HG03432 (cell line): ENCODE results near the gene KAZN.

Experiments used
- ATAC-seq: cut with Tn5 transposase; IDR thresholded peaks from one replicate; pipeline ENCODE4 v1.9.1; 2021; ENCODE audit warnings: mild to moderate bottlenecking, moderate library complexity; ENCODE audit not compliant: unreplicated experiment

Gene KAZN

DNA sequence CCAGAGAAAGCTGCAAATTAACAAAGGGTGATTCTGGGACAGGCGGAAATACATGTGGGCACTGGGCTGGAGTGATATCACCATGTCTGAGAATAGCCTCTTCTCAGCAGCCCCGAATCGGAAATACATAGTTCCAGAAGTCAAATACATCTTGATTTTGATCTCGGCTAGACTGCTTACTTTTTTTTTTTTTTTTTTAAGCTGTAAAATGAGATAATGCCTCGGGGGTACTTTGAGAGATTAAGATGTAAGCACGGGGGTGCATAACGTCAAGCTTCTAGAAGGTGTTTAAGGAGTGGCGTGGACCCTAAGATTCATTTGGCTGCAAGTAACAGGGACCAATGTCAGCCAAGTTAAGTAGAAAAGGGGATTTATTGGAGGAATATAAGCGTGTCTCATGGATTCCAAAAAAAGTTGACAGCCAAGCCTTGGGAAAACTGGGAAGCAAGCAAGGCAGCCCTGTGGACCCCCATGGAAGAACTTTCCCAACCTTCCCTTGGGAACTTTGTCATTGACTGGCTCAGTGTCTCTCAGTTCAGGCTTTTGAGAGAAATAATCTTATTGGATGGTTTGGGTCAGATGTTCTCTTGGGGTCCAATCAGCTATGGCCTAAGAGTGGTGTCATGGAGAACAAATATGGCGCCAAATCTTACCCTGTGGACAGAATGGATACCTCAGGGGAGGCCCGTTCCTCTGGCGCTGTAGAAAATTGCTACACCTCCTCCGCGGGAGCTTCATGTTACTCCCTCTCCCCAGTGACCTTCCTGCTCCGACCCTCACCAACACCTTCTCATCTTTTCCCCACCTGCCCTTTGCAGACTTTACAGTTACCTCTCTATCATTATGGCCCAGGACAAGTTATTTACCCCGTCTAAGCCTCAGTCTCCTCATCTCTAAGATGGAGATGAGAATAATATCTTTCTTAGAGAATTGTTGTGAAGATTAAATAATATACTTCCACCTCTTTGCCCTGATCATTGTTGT is 186.6 kb downstream of the KAZN start:
- no peak for ATAC-seq

- ATAC-seq, result no peak
Observed at GRCh38 chr1:14786109-14786675, 187.7 kb downstream of the KAZN start.

- ATAC-seq, result no peak
Observed at GRCh38 chr1:14786681-14787080, 188.2 kb downstream of the KAZN start.

GRCh38 chr1:14787604-14788003 is 189.1 kb downstream of the KAZN start:
- ATAC-seq, result no peak

DNA sequence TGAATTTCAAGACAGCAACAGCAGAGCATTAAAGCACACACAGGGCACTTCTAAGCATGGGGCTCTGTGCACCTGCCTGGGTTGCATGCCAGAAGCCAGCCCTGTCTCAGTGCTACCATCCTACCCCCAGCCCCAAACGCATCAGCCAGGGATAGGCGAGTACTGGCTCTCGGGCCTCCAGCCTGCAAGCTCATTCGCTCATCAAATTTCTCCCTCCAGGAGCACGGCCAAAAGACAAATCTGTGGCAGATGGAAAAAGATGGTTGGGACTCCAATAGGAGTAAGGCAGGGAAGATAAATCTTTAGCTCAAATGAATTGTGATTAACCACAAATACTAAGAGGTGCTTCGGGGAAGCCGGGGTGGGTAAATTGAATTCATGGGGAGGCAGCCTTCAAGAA is 189.6 kb downstream of the KAZN start:
- ATAC-seq, result no peak

DNA sequence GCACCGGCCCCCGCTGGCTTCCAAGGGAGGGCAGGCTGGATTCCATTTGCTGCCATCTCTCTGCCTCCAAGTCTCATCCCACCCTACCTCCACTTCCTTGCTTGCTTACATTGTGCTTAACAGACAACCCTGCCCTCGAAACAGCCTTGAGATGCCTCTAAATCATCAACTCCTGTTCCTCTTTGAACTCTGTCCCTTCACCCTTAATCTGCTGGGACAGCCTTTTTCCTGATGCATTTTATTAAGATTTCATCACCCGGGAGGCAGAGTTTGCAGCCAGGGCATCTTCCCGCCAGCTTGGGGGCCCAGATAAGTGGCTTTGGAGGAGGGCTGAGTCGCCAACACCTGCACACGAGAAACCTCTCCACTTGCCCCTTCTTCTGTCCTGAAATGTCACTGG is 192.5 kb downstream of the KAZN start:
- no peak for ATAC-seq

GRCh38 chr1:14791654-14792053 is 193.2 kb downstream of the KAZN start:
- ATAC-seq, result no peak

DNA sequence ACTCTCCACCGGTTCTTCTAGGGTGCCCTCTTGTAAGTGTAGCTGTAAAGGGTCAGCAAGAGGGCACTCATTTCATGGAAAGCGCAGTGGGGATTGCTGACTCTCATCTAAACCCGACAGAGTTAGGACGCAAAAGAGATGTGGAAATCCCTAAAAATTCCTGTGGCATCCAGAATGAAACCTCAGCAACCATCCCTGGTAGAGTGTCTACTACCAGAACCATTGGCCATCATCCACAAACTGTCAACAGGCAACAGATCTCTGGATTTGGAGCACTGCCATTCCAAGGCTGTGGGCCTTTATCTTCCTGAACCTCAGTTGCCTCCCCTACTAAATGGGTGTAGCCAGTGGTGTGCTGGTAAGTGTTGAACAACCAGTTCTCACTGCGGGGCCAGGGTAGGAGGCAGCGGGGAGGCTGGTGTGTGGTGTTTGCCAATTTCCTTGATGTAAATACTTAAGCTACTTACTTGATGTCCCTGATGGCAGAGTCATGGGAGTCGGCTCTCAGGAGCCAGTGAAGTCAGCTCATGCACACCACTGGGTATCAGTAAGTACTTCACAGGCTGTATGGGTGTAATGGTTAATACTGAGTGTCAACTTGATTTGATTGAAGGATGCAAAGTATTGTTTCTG is 195.8 kb downstream of the KAZN start:
- no peak for ATAC-seq

DNA sequence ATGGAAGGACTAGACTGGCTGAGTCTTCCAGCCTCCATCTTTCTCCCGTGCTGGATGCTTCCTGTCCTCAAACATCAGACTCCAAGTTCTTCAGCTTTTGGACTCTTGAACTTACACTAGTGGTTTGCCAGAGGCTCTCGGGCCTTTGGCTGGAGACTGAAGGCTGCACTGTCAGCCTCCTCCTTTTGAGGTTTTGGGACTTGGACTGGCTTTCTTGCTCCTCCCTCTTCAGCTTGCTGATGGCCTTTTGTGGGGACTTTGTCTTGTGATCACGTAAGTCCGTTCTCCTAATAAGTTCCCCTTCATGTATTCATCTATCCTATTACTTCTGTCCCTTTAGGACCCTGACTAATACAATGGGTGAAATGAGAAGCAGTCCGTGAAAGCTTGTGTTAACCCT is 196.4 kb downstream of the KAZN start:
- no peak for ATAC-seq

DNA sequence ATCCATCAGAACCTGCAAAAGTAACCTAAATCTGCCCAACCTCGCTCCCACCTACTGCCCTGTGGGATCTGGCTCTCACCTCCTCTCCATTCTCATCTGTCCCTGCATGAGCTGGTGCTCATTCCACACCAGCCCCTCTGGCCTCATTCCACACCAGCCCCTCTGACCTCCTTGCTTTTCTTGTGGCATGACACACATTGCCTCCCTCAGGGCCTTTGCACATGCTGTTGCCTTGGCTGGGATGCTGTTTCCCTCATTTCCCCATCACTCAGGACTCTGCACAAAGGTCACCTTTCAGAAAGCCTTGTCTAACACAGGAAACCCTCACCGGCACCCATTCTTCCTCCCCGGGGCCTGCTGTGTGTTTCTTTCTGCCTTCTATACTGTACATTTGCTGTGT is 197.1 kb downstream of the KAZN start:
- ATAC-seq, result no peak

- ATAC-seq, result no peak
Observed at GRCh38 chr1:14800014-14800413, 201.5 kb downstream of the KAZN start.

GRCh38 chr1:14800500-14801076 is 202.1 kb downstream of the KAZN start:
- ATAC-seq, result no peak

DNA sequence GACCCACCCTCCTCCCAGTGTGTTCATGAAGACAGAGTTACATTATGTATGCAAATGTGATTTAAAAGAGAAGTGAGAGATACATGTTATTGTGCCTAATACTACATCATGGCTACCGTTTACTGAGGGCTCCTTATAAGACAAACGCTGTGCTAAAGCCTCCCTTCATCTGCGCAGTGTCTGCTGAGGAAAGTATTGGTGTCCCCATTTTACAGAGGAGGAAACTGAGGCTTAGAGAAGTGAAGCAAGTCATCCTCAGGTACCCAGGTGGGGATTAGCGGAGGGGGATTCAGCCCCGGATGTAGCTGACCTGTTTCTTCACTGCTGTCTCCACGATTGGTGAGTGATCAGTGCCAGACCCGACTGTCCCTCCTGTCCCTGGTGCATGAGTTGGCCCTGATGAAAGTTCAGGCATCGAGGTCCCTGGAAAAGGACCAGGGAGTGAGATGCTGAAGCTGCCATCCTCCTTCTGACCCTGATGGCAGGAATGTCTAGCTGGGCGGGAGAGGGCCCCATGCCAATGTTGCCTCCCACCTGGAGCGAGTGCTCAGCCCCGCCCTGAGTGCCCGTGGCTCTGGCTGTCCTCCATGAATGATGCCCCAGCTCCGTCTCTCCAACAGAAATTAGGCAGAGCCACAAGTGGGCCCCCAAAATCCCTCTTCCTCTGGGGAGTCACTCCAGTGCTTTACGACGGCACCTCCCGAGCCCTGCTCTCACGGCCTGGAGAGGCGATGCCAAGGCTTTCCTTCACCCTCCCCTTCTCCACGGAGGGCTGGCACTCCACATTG is 204.7 kb downstream of the KAZN start:
- ATAC-seq, result no peak

- ATAC-seq, result no peak
Observed at GRCh38 chr1:14804626-14805025, 206.1 kb downstream of the KAZN start.

DNA sequence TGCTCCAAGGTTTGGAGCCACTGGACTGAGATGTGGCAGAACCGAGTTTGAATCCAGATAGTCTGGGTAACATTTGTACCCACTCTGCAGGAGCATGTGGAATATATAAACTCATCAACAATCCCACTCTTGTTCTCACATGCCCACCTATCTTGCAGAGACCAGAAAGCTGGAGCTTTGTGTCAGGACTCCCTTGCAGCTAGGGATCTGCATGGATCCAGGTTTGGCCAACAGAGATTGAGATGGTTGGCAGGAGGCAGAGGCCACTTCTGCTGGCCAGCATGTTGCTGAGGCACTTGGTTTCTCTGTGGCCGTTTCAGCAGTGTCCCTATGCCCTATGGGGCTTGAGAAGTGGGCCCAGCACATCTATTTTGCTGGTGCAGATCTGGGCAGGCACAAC is 208.3 kb downstream of the KAZN start:
- ATAC-seq, result no peak

- no peak for ATAC-seq
Observed at GRCh38 chr1:14808768-14809167, 210.3 kb downstream of the KAZN start.

DNA sequence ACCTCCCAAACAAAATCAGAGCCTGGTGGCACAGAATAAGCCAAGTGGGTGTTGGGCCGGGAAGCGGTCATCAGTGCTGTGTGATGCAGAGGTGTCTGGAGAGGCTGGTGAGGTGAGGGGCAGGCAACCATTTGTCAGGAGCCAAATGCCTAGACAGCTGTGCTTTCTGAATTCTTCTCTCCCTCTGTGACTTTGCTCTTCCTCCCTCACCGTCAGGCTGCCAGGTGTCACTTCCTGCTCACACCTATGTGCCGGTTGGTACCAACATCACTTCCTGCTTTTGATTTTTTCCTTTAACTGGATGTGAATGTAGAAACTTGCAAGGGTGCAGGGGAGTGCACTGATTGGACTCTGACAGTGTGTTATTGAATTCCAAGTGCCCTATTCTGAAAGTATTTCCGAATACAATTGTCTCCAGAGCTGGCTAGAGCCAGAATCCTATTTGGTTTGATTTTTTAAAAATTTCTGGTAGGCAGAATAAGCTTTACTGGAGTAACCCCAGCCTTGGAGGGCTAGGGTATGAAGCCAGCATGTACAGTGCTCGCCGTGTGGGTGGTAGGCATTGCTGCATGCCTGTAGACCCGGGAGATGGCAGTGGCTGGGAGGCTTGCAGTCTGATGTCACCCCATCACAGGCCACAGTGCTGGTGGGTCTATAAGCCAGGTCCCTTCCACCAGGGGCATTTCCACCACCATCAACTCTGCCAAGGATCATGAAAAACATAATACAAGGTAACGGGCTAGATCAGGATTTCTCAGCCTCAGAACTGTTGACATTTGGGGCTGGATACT is 210.9 kb downstream of the KAZN start:
- no peak for ATAC-seq

GRCh38 chr1:14810595-14811361 is 212.3 kb downstream of the KAZN start:
- no peak for ATAC-seq

- ATAC-seq, result no peak
Observed at GRCh38 chr1:14811573-14811972, 213.1 kb downstream of the KAZN start.
